Type B pancreatic cell (in vitro differentiated cells): ENCODE results near the gene OR5AP2. TPM values are rescaled to one million over a fixed set of nuclear protein-coding genes. Genes with fewer than 3 reads are reported as not detected.
A peak's percentile ranks its signal among the peaks of the same experiment; 100 is the strongest.
"Not testable (repeated sequence)": the region's sequence is repeated elsewhere in the genome, so short reads cannot be mapped to it uniquely, and the experiment has no call there.

ENCODE experiments used
- DNase-seq: peaks from one replicate; pipeline ENCODE4 v3.0.0; 2021; ENCODE audit warnings: mixed read lengths; ENCODE audit not compliant: unreplicated experiment; ENCODE audit errors: extremely low spot score
- H3K27ac Mint-ChIP-seq: 2 replicates; pipeline ENCODE4 v1.8.0; 2021; ENCODE audit warnings: mild to moderate bottlenecking, mixed read lengths
- H3K27me3 Mint-ChIP-seq: 2 replicates; pipeline ENCODE4 v1.8.0; 2021; ENCODE audit warnings: mixed read lengths
- H3K36me3 Mint-ChIP-seq: 2 replicates; pipeline ENCODE4 v1.8.0; 2021; ENCODE audit warnings: mixed read lengths
- H3K4me1 Mint-ChIP-seq: one replicate; pipeline ENCODE4 v1.8.0; 2021; ENCODE audit warnings: mixed read lengths; ENCODE audit not compliant: unreplicated experiment
- H3K4me3 Mint-ChIP-seq: 2 replicates; pipeline ENCODE4 v1.8.0; 2021; ENCODE audit warnings: mild to moderate bottlenecking, mixed read lengths
- H3K9me3 Mint-ChIP-seq: 2 replicates; pipeline ENCODE4 v1.8.0; 2021; ENCODE audit warnings: mixed read lengths
- total RNA-seq: library from RNA; stranded (reverse); gene quantifications from 2 replicates; pipeline ENCODE4 v1.2.1, GENCODE V29; 2021; ENCODE audit warnings: low replicate concordance
- TF ChIP-seq, protein P1 (sequence below): fragments of 200-600 bp; sonication (generic); conservative IDR thresholded peaks from 2 replicates; pipeline ENCODE4 v1.5.0; 2021; ENCODE audit warnings: antibody characterized with exemption, mild to moderate bottlenecking

OR5AP2 gene
- total RNA-seq, 1 donor from 2014 or later: not detected

DNA sequence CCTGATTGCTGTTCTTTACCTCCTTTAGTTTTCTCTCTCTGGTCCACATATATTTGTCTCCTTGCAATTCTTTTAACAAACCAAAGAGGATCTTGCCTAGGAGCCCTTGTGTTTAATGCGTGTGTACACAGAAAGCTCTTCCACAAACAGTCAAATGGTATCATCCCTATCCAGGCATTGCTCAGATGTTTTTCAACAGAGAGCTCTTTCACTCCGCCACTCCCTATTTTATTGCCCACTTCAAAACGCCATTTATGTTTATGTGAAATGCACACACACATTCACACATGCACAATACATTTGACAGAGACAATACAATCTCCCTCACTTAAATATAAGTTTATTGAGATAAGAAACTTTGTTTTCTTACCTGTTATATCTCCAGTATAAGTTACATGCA is 4.7 kb downstream of the OR5AP2 start:
- Mint-ChIP-seq H3K4me3 (no peak overlapping the region), H3K27me3 (no peaks in the 10 kb centered on the region), H3K27ac (no peak overlapping the region), H3K9me3 (no peaks in the 10 kb centered on the region), H3K4me1 (no peaks in the 10 kb centered on the region), H3K36me3 (no peaks in the 10 kb centered on the region)
- DNase-seq: no peak
- TF ChIP-seq, protein P1, sequence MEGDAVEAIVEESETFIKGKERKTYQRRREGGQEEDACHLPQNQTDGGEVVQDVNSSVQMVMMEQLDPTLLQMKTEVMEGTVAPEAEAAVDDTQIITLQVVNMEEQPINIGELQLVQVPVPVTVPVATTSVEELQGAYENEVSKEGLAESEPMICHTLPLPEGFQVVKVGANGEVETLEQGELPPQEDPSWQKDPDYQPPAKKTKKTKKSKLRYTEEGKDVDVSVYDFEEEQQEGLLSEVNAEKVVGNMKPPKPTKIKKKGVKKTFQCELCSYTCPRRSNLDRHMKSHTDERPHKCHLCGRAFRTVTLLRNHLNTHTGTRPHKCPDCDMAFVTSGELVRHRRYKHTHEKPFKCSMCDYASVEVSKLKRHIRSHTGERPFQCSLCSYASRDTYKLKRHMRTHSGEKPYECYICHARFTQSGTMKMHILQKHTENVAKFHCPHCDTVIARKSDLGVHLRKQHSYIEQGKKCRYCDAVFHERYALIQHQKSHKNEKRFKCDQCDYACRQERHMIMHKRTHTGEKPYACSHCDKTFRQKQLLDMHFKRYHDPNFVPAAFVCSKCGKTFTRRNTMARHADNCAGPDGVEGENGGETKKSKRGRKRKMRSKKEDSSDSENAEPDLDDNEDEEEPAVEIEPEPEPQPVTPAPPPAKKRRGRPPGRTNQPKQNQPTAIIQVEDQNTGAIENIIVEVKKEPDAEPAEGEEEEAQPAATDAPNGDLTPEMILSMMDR: no peak

DNA sequence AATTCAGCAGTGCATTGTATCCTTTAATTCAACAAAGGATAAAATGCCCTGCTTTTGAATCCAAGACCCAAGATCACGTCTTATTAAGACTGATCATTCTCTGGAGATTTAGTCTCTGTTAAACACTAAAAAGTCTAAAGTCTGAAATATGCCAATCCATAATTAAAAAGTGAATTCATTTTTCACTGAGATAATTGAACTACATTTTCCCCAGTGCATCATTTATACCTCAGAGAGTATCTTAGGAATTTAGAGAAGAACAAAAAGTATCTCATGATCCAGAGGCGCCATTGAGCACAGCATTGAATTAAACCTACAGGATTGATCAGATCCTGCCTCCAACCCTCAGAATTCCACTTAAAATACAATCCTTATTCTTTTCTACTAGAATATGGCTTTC is 5.4 kb downstream of the OR5AP2 start:
- Mint-ChIP-seq H3K9me3 (no peaks in the 10 kb centered on the region), H3K27me3 (no peaks in the 10 kb centered on the region), H3K4me1 (no peaks in the 10 kb centered on the region), H3K27ac (no peak overlapping the region), H3K4me3 (no peak overlapping the region), H3K36me3 (no peaks in the 10 kb centered on the region)
- DNase-seq: no peak
- TF ChIP-seq, protein P1: no peak

DNA sequence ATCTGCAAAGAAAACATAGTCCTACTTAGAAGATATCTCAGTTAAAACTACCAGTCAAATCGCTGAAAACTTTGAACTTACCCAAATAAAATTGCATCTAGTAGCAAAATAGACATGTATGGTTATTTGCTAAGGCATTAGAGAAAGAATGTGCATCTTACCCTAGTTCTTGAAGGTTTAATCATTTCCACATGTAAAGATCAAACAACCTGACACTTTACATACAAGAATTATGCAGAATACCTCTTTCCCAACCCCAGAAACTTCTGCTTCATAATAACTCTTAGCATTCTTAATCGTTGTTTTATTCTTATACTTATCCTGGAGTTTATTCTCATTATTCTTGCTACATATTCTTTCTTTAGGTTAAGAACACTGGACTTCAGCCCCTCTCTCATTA is 9.9 kb downstream of the OR5AP2 start:
- Mint-ChIP-seq H3K27ac (no peak overlapping the region), H3K9me3 (no peaks in the 10 kb centered on the region), H3K4me1 (no peaks in the 10 kb centered on the region), H3K36me3 (no peaks in the 10 kb centered on the region), H3K4me3 (no peak overlapping the region), H3K27me3 (no peaks in the 10 kb centered on the region)
- TF ChIP-seq, protein P1: no peak
- DNase-seq: no peak

DNA sequence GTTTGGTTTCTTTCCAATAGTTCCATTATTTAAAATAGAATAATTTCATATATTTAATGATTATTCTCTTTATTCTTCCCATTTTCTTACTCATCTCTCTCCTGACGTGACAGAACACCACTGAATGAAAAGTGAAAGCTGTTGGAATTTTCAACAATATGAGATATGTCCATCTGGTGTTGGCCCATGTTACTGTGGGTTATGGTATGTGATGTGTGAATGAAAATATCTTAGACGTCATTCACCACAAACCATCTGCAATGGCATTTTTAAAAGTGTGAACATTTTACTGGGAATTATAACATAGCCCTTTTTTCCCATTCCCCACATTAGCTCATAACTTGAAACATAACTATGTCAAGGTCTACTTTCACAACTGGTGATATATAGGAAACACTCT is 16.3 kb downstream of the OR5AP2 start:
- TF ChIP-seq, protein P1: no peak
- Mint-ChIP-seq H3K9me3 (no peaks in the 10 kb centered on the region), H3K27ac (no peak overlapping the region), H3K4me1 (no peaks in the 10 kb centered on the region), H3K27me3 (no peaks in the 10 kb centered on the region), H3K4me3 (no peak overlapping the region), H3K36me3 (no peaks in the 10 kb centered on the region)
- DNase-seq: no peak

DNA sequence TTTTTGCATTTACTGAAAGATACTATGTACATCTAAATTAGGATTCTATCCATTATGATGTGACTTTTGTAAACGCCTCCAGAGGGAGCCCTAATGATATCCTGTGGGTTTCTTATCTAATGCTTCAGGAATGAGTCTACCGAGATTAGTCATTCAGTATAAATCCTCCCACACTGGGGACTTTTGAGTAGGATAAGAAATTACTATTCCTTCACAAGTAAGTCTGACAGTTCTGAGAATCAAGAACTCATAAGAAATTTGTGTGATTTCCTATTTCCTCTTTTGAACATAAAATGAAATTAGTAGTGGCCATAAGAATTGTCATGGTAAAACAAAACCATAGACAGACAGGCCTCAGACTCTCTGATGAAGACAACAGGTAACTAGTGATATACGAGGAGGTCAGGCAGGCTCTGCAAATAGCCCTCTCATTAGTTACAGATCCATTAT is 17.6 kb downstream of the OR5AP2 start:
- Mint-ChIP-seq H3K36me3 (no peaks in the 10 kb centered on the region), H3K4me3 (no peak overlapping the region), H3K4me1 (no peaks in the 10 kb centered on the region), H3K27me3 (no peaks in the 10 kb centered on the region), H3K27ac (no peak overlapping the region), H3K9me3 (no peaks in the 10 kb centered on the region)
- TF ChIP-seq, protein P1: peak; percentile 73
- DNase-seq: no peak

DNA sequence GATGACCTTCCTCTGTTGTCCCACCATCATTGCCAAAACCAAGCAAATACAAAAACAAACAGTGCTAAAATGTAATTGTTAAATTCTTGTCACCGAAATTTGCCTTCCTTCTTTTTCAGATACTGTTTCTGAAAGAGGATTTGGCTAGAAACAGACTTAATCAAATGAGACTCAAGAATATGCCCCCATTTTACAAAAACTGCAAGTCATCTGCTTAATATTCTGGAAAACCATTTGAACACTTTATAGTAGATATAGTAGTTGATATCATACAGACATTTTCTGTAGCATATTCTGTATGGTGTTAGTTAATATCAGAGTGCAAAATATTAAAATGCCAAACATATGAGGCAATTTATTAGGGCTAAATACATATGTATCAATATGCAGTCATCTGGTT is 31.1 kb downstream of the OR5AP2 start:
- Mint-ChIP-seq H3K4me1 (no peaks in the 10 kb centered on the region), H3K27ac (no peak overlapping the region), H3K9me3 (no peaks in the 10 kb centered on the region), H3K27me3 (no peaks in the 10 kb centered on the region), H3K4me3 (no peak overlapping the region), H3K36me3 (no peaks in the 10 kb centered on the region)
- TF ChIP-seq, protein P1: no peak
- no peak for DNase-seq

DNA sequence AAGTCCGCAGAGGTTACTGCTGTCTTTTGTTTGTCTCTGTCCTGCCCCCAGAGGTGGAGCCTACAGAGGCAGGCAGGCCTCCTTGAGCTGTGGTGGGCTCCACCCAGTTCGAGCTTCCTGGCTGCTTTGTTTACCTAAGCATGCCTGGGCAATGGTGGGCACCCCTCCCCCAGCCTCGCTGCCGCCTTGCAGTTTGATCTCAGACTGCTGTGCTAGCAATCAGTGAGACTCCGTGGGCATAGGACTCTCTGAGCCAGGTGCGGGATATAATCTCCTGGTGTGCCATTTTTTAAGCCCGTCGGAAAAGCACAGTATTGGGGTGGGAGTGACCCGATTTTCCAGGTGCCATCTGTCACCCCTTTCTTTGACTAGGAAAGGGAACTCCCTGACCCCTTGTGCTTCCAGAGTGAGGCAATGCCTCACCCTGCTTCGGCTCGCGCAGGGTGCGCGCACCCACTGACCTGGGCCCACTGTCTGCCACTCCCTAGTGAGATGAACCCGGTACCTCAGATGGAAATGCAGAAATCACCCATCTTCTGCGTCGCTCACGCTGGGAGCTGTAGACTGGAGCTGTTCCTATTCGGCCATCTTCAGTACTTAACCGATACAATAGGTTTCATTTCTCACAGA is 50.0 kb downstream of the OR5AP2 start:
- not testable (repeated sequence) for H3K27me3 Mint-ChIP-seq, H3K9me3 Mint-ChIP-seq, H3K4me1 Mint-ChIP-seq, H3K36me3 Mint-ChIP-seq, DNase-seq, H3K4me3 Mint-ChIP-seq, H3K27ac Mint-ChIP-seq
